Measurements from ENCODE around the gene EHD4. TPM values are rescaled to one million over a fixed set of nuclear protein-coding genes. Genes with fewer than 3 reads are reported as not detected.

Gene EHD4
- total and polyA plus RNA-seq, 2 donors (not counting 1 experiment from before 2014, with no cell fraction given) = 19.3 to 22.0 TPM

GRCh38 chr15:41971089-41971894 is 1.1 kb downstream of the EHD4 start:
- peak overlapping the region; percentile 85 for H3K9ac ChIP-seq (ENCODE audit: insufficient read depth, low read length)
- H4K20me1 ChIP-seq (ENCODE audit: control insufficient read depth, extremely low read depth, insufficient read depth, low read length) = no peaks in the 10 kb centered on the region
- TF ChIP-seq, protein P1, sequence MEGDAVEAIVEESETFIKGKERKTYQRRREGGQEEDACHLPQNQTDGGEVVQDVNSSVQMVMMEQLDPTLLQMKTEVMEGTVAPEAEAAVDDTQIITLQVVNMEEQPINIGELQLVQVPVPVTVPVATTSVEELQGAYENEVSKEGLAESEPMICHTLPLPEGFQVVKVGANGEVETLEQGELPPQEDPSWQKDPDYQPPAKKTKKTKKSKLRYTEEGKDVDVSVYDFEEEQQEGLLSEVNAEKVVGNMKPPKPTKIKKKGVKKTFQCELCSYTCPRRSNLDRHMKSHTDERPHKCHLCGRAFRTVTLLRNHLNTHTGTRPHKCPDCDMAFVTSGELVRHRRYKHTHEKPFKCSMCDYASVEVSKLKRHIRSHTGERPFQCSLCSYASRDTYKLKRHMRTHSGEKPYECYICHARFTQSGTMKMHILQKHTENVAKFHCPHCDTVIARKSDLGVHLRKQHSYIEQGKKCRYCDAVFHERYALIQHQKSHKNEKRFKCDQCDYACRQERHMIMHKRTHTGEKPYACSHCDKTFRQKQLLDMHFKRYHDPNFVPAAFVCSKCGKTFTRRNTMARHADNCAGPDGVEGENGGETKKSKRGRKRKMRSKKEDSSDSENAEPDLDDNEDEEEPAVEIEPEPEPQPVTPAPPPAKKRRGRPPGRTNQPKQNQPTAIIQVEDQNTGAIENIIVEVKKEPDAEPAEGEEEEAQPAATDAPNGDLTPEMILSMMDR (conservative IDR thresholded peaks at IDR 0.05 in 1 of 2, IDR thresholded peaks at IDR 0.05 in 1 of 2; ENCODE audit: low read depth in 1 of 2, low read length in 2 of 2) = no peak
- no peak for TF ChIP-seq EZH2 (IDR thresholded peaks at IDR 0.05; ENCODE audit: low read length, missing control alignments)
- peaks cover 2% of the 10 kb centered on the region for H3K27me3 ChIP-seq (ENCODE audit: control insufficient read depth, insufficient read depth, low read length)
- H3K79me2 ChIP-seq (ENCODE audit: control insufficient read depth, insufficient read depth, low read length) = peaks cover 46% of the 10 kb centered on the region
- peak; percentile 53 to 78 for DNase-seq (ENCODE audit: low read depth in 2 of 2)
- H3K4me2 ChIP-seq (ENCODE audit: extremely low read depth, insufficient read depth, low read length) = peak overlapping the region; percentile 93
- no peaks in the 10 kb centered on the region for H3K9me3 ChIP-seq (ENCODE audit: control insufficient read depth, insufficient read depth, low read depth, low read length)
- no peaks in the 10 kb centered on the region for H3K36me3 ChIP-seq (ENCODE audit: control insufficient read depth, insufficient read depth, low read length)
- peaks cover 7% of the 10 kb centered on the region for H3K4me1 ChIP-seq (ENCODE audit: control insufficient read depth, extremely low read depth, insufficient read depth, low read length)
- H2AFZ ChIP-seq (ENCODE audit: low read length) = peak overlapping the region; percentile 74
- H3K27ac ChIP-seq (ENCODE audit: insufficient read depth, low read length) = peak overlapping the region; percentile 85
- H3K4me3 ChIP-seq (replicated peaks in 1 of 4; ENCODE audit: control extremely low read depth in 1 of 4, insufficient read depth in 1 of 4, low read depth in 3 of 4, low read length in 4 of 4) = peak overlapping the region; percentile 80 to 99 (median 92)

- Histone ChIP-seq H3K79me2 (ENCODE audit: control insufficient read depth, insufficient read depth, low read length) (peaks cover 53% of the 10 kb centered on the region), H3K27ac (ENCODE audit: insufficient read depth, low read length) (no peak overlapping the region), H3K36me3 (ENCODE audit: control insufficient read depth, insufficient read depth, low read length) (no peaks in the 10 kb centered on the region), H3K27me3 (ENCODE audit: control insufficient read depth, insufficient read depth, low read length) (no peaks in the 10 kb centered on the region), H3K4me3 (replicated peaks in 1 of 4; ENCODE audit: control extremely low read depth in 1 of 4, insufficient read depth in 1 of 4, low read depth in 3 of 4, low read length in 4 of 4) (peak overlapping the region in 2 of 4 experiments; percentile 85 to 98), H3K9ac (ENCODE audit: insufficient read depth, low read length) (no peak overlapping the region), H3K4me2 (ENCODE audit: extremely low read depth, insufficient read depth, low read length) (peak overlapping the region; percentile 93), H4K20me1 (ENCODE audit: control insufficient read depth, extremely low read depth, insufficient read depth, low read length) (no peaks in the 10 kb centered on the region), H3K9me3 (ENCODE audit: control insufficient read depth, insufficient read depth, low read depth, low read length) (no peaks in the 10 kb centered on the region), H3K4me1 (ENCODE audit: control insufficient read depth, extremely low read depth, insufficient read depth, low read length) (peaks cover 9% of the 10 kb centered on the region), H2AFZ (ENCODE audit: low read length) (no peak overlapping the region)
- DNase-seq (ENCODE audit: low read depth in 2 of 2) = no peak
- no peak for TF ChIP-seq EZH2 (IDR thresholded peaks at IDR 0.05; ENCODE audit: low read length, missing control alignments)
- TF ChIP-seq, protein P1 (conservative IDR thresholded peaks at IDR 0.05 in 1 of 2, IDR thresholded peaks at IDR 0.05 in 1 of 2; ENCODE audit: low read depth in 1 of 2, low read length in 2 of 2) = no peak
These were observed 1.9 kb downstream of the EHD4 start for GRCh38 chr15:41970456-41970855.

- H3K4me1 ChIP-seq (ENCODE audit: control insufficient read depth, extremely low read depth, insufficient read depth, low read length) = peaks cover 9% of the 10 kb centered on the region
- TF ChIP-seq, protein P1 (conservative IDR thresholded peaks at IDR 0.05 in 1 of 2, IDR thresholded peaks at IDR 0.05 in 1 of 2; ENCODE audit: low read depth in 1 of 2, low read length in 2 of 2) = no peak
- no peak for TF ChIP-seq EZH2 (IDR thresholded peaks at IDR 0.05; ENCODE audit: low read length, missing control alignments)
- no peaks in the 10 kb centered on the region for H4K20me1 ChIP-seq (ENCODE audit: control insufficient read depth, extremely low read depth, insufficient read depth, low read length)
- DNase-seq (ENCODE audit: low read depth in 2 of 2) = peak in 1 of 2 donors; percentile 45
- peaks cover 57% of the 10 kb centered on the region for H3K79me2 ChIP-seq (ENCODE audit: control insufficient read depth, insufficient read depth, low read length)
- no peaks in the 10 kb centered on the region for H3K27me3 ChIP-seq (ENCODE audit: control insufficient read depth, insufficient read depth, low read length)
- H2AFZ ChIP-seq (ENCODE audit: low read length) = no peak overlapping the region
- H3K4me2 ChIP-seq (ENCODE audit: extremely low read depth, insufficient read depth, low read length) = peak overlapping the region; percentile 48
- no peak overlapping the region for H3K27ac ChIP-seq (ENCODE audit: insufficient read depth, low read length)
- H3K9ac ChIP-seq (ENCODE audit: insufficient read depth, low read length) = no peak overlapping the region
- H3K4me3 ChIP-seq (replicated peaks in 1 of 4; ENCODE audit: control extremely low read depth in 1 of 4, insufficient read depth in 1 of 4, low read depth in 3 of 4, low read length in 4 of 4) = no peak overlapping the region
- no peaks in the 10 kb centered on the region for H3K9me3 ChIP-seq (ENCODE audit: control insufficient read depth, insufficient read depth, low read depth, low read length)
- H3K36me3 ChIP-seq (ENCODE audit: control insufficient read depth, insufficient read depth, low read length) = no peaks in the 10 kb centered on the region
These were observed 2.4 kb downstream of the EHD4 start for GRCh38 chr15:41969851-41970431.

Measured in fibroblast of lung (primary cell).